DMS114 treated with DMSO at 0.1 percent for 48 hours (cell line): ENCODE measurements around the gene SETX.

Source experiments
- DNase-seq: peaks from one replicate; lab custom pipeline; 2025; ENCODE audit not compliant: unreplicated experiment; lab: John Stamatoyannopoulos, UW

SETX gene

DNA sequence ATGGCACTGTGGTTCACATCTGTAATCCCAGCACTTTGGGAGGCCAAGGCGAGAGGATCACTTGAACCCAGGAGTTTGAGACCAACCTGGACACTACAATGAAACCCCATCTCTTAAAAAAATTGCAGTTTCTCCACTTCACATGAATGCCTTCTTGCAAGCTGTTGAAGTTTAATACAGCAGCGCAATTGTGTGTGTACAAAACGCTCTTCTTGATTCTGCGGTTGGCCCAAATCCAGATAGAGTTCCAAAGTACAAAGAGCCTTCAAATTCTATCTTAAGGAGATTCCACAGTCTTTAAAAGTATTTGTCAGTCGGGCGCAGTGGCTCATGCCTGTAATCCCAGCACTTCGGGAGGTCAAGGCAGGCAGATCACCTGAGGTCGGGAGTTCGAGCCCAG lies 9.3 kb upstream of the SETX start:
- no peak for DNase-seq

DNA sequence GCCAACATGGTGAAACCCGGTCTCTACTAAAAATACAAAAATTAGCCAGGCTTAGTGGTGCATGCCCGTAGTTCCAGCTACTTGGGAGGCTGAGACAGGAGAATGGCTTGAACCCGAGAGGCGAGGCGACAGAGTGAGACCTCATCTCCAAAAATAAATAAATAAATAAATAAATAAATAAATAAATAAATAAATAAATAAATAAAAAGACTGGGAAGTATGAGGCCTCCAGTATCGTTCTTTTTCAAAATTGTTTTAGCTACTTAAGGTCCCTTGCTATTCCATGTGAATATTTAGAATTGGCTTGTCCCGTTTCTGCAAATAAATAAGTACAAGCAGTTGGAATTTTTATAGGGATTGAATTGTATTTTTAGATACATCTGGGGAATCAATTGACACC lies 3.0 kb upstream of the SETX start:
- no peak for DNase-seq

DNA sequence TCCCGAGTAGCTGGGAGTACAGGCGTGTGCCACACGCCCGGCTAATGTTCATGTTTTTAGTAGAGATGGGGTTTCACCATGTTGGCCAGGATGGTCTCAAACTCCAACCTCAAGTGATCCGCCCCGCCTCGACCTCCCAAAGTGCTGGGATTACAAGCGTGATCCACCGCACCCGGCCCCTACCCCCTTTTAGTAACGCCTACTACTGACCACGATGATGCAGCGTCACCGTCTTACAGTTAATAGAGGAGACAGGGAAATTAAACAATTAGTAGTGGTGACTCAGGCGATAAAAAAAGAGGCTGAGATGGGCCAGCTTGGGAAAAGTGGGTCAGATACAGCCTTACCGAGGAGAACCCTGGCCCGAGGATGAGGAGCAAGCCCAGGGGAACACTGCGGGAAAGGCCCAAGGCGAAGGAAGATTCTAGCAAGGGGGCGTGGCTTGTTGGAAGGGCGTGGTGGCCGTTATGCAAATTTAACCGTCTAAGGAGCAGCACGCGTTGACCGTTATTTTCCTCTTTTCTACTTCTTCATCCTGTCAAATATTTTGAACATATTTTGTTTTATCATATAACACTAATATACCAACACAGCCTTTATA lies 1.6 kb upstream of the SETX start:
- DNase-seq = no peak

DNA sequence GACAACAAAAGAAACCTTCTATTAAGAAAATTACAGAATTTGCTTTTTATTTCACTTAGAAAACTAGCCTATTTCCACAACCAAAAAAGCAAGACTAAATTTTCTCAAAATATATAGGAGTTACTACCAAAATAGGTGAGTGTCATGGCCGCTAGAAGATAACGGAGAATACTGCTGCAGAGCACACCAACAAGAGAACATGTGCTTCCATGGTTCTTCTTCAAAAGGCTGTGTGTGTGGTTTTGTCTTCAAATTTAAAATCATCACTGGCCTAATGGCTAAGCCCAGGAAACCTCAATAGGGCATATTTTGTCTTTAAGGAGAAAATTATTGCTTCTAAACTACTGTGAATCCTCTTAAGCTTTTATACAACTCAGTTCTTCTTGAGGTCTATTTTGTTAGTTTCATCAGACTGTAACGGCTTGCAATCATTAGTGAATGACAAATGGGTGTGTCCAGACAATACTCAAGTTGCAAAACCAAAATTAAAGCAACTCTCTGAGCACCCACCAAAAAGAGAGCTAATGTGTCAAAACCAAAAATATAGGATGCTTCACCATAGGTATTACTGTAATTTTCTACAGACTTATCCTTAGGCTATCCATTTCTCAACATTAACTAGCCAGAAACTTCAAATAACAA lies 3.3 kb downstream of the SETX start:
- no peak for DNase-seq

DNA sequence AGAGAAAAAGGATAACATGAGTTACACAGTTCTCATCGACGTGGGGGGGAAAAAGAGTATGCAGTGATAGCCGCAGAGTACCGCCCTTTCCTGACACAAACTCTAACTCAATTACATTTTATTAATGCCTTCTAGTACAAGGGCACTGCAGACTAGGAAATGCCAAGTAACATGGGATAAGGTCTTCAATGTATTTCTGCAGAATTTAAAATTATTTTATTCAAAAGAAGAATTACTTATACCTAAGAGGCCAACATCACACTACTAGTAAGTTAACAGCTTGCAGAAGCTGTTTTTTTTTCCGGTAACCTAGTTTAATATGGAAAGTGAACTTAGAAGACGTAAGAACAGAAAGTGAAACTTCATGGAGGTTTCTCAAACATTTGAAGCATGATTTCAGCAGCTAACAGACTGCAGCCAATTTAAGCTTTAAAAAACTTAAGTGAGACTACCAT lies 3.9 kb downstream of the SETX start:
- no peak for DNase-seq

DNA sequence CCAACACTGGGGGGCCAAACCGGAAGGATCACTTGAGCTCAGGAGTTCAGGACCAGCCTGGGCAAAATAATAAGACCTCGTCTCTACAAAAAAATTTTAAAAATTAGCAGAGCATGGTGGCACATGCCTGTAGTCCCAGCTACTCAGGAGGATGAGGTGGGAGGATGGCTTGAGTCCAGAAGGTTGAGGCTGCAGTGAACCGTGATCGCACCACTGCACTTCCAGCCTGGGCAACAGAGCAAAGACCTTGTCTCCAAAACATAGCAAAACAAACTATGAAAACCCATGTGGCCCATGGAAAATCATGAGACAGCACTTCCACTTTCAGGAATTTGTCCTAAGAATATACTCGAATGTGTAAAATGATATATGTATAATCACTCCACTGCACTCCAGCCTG lies 6.1 kb downstream of the SETX start:
- DNase-seq = no peak

DNA sequence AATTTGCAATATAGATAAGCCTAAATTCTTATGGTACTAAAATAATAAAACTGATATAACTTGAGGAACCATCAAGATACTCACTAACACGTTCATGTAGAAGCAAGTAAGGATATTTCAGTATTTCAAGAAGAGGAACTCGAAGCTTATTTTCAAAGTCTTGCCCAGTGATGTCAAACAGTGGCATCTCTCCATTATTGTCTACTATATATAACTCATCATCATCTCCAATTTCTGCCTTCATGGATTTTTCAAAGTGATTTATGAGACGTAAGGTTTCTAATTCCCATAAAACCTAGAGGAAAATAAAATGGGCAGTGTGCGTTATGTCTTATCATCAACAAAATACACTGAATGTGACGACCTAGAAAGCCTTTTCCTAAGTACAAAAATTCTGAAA lies 8.6 kb downstream of the SETX start:
- no peak for DNase-seq

DNA sequence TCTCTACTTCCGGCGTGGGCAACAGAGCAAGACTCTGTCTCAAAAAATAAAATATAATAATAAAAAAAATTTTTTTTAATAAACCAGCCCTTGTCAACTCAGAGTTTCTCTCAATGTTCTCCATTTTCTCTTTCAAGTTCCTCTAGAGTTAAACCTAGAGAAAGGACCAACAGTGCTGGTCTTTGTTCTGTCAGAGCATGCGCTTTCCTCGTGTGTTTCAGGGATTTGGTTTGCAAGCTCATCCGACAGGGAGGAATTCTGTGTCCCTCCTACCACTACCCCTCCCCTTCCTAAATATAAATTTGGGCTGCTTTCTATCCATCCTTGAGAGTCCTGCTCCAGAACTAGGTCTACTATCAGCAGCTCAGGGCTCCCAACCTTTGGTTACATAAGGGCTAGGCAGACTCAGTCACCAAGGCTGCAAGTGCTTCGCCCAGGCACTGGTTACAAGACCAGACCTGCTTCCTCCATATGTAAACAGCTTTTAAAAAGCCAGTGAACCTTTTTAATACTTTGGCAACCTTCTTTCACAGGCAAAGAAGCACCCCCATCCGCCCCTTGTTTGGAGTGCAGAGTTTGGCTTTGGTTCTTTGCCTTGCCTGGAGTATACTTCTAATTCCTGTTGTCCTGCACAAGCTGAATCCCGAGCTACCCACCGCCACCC lies 13.5 kb downstream of the SETX start:
- DNase-seq = no peak

DNA sequence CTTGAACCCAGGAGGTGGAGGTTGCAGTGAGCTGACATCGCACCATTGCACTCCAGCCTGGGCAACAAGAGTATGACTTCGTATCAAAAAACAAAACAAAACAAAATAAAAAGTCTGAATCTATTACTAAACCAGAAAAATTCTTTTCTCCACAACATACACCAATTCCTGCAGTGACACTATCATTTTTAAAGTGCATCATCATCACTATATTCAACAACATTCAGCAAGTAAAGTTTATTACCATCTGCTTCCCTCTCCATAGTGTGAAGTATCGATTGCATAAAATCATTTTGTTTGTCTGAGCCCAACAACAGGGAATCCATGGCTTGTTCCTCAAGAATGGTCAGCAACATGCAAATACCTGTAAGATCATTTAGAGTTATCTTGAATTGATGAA lies 20.4 kb downstream of the SETX start:
- no peak for DNase-seq

DNA sequence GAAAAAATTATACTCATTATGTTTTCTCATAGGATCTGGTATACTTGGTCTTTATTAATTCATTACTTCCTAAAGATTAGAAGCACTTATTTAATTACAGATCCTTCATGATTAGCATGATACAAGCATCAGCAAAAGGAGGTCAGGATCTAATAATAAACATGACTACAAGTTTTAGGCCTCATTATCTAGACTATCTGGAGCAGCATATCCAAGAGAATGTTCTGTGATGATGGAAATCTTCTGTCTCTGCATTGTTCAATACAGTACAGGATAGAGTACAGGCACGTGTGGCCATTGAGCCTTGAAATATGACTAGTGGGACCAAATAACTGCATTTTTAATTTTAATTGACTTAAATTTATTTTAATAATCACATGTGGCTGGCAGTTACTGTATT lies 21.2 kb downstream of the SETX start:
- no peak for DNase-seq

DNA sequence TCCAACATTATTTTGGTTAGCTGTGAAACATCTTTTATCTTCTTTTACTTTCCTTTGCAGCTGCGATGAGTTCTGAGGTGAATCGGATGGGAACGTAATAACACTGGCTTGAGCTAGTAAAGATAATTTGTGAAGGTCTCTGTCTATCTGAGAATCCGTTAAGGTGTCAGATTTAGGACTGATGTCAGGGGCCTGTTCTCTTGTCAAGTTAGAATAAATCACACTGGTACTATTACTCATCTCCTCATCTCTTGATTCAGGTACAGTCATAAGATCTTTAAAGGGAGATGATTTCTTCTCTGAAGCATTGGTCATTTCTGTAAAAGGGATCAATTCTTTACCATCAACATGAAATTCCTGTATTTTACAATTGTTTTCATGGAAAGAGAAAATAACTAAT lies 26.2 kb downstream of the SETX start:
- DNase-seq = no peak

DNA sequence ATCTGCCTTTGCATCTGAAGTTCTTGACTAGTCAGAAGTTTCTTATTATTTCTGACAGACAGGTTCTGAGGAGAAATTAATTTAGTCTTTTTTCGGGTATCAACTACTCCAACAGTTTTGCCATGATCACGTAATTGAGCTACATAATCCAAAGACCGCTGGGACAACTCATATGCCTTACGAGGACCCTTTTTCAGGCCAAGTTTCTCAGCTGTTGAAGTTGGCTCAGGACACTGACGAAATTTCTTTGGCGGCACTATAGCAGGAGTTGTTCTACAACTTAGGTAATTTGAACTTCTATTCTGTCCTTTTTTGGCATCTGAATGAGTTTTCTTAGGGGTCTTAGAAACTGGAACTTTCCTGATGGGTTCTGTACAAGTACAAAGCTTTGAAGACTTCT lies 27.2 kb downstream of the SETX start:
- no peak for DNase-seq

DNA sequence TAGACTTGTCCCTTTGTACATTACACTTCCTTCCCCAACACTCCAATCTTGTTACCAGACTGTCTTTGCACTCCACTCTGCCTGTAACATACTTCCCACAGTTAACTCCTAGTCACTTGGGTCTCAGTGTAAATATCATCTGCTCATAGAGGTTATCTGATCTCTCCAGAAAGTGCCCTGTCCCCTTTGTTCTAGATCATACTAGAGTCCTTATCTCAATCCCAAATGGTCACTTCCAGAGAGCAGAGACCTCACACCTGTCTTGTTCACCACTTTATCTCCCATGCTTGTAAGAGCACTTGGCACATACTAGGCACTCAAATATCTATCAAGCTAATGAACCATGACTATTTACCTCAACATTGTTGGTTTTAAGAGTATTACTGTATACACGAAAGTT lies 30.4 kb downstream of the SETX start:
- no peak for DNase-seq

DNA sequence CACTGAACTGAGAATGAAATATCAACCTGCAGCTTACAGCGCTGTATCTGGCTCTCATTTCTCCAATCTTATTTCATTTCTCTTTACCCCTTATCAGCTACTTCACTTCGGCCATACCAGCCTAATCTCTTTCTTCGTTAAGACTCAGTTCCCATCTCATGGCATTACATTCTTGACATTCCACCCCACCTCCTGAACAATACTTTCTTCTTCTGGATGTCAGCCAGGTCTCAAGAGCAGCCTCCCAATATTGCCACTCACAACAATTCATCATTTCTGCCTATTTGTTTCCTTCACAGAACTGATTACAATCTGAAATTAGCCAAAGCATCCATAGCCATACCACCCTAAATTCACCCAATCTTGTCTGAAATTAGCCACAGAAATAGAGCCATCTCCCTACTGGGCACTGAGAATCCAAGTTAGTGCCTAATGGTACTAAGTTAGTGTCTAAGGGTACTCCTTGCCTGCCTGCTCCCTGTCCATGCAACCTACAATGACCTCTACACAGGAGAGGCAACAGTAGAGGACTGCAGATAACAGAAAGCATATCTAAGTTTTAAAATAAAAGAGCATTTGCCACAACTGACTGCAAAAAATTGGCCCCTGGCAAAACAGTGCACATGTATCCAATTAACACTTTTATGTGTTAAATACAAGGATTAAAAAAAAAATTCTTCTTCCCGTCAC lies 35.2 kb downstream of the SETX start:
- DNase-seq = no peak

DNA sequence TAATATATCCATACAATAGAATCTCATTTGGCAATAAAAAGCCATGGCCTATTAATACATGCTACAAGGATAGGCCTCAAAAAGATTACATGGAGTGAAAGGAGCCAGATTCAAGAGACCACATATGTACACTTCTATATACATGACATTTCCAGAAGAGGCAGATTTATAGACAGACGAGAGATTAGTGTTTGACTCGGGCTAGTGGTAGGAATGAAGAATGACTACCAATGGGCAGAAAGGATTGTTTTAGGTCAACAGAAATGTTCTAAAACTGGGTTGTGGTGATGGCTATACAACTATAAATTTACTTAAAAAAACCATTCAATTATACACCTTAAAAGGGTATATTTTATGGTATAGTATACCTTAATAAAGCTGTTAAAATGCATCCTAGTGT lies 41.9 kb downstream of the SETX start:
- no peak for DNase-seq

DNA sequence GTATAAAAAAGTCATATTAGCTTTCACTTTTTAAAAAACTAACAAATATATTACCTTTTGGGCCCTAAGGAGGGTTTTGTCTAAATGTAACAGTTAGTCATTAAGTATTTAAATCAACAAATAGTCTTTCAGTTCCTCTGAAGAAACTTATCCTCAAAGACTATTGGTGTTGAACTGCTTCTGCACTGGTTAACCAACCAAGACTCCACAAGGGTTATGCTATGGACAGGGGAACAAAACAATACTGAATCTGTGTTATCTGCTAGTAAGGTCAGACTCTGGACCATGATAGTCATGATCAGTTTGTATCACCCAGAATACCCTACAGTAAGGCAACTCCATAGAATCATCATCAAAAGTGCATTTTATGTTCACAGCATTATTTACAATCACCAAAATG lies 42.4 kb downstream of the SETX start:
- no peak for DNase-seq

DNA sequence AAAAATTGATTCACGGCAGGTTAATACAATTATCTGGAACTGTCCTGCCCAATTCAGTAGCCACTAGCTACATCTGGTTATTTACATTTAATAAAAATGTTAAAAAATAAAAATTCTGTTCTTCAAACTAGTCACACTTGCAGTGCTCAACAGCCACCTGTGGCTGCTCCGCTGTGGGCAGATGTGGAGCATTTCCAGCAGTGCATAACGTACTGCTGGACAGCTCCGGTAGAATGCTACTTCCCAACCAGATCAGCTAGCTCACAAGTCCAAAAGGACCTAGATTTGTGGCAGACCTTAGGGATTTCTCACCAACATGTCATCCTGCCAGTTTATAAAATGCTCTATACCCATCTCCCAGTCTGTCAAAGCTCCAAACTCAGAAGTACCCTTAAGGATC lies 42.8 kb downstream of the SETX start:
- DNase-seq = no peak

DNA sequence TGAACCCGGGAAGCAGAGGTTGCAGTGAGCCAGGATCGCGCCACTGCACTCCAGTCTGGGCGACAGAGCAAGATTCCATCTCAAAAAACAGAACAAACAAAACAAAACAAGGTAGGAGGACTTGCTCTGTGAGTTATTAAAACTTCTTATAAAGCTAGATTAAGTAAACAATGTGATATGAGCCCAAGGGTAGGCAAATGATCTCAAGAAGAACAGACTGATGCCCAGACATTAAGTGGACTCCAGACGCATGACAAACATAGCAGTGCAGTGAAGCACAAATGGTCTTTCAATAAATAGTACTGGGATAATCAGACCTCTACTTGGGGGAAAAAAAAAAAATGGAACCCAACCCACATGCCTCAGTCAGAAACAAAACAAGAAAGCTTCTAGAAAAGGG lies 45.7 kb downstream of the SETX start:
- no peak for DNase-seq

DNA sequence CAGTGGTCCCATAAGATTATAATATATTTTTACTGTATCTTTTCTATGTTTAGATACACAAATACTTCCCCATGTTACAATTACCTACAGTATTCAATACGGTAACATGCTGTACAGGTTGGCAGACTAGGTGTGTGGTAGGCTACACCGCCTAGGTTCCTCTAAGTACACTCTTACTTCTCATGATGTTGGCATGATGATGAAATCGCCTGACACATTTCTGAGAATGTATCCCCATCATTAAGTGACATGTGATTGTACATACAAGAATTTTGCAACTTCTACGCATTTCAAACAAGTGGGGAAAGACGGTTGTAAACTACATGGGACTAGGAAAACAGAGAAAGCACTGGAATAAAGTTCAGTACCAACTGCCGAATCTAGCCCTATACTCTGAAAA lies 53.3 kb downstream of the SETX start:
- DNase-seq = no peak

DNA sequence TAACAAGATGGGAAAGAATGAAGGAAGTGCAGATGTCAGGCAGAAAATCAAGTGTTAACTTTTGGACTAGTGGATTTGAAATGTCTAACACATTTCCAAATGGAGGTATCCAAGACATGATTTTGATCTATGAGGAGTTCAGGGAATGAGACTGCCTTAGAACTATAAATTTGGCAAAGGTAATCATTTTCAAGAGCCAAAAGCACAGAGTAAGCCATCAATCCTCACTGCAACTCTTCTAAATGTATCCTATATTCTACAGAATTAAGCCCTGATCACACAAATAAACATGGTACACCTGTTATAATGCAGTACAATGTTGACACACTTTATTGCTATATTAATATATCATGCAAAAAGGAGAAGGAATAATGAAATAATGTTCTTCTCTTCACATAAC lies 55.6 kb downstream of the SETX start:
- no peak for DNase-seq

DNA sequence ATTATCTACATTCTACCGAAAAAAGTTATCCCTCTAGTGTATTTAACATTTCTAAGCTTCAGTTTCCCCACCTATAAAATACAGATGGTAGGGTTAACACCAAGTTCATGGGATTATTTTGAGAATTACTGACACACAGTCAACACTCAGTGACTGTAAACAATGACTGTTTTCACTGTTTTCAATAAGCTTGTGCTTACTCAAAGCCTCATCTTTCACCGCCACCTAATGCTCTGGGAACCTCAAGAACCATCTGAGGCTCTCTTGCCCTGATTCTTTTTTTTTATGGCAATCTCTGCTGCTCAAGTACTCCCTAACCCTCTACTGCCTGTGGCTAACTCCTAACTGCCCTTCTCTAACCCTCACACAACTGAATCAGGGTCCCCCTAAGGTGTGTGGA lies 59.6 kb downstream of the SETX start:
- no peak for DNase-seq

DNA sequence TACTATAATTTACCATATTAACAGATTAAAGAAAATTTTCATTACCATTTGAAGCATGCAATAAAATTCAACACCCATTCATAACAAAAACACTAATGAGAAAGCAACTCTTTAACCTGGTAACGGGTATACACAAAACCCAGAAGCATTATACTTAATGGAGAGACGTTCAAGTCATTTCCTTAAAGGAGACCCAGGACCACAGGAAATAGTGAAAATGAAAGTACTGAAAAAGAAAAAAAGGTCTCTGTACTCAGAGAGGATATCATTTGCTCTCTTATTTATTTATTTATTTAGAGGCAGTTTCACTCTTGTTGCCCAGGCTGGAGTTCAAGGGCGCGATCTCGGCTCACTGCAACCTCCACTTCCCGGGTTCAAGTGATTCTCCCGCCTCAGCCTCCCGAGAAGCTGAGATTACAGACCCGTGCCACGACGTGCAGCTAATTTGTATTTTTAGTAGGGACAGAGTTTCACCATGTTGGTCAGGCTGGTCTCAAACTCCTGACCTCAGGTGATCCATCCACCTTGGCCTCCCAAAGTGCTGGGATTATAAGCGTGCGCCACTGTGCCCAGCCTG lies 61.6 kb downstream of the SETX start:
- no peak for DNase-seq
